ACC112 (cell line): ENCODE measurements around the gene SEPTIN12.
"Not testable (repeated sequence)": the region's sequence is repeated elsewhere in the genome, so short reads cannot be mapped to it uniquely, and the experiment has no call there.

Experiments used
- H2AFZ ChIP-seq: fragments of 200-600 bp; sonication (generic); one replicate; pipeline ENCODE4 v1.6.0; 2017; ENCODE audit warnings: antibody characterized with exemption, low read length; ENCODE audit not compliant: unreplicated experiment
- H3K27ac ChIP-seq: fragments of 200-600 bp; sonication (generic); 2 replicates; pipeline ENCODE4 v1.5.1; 2014; ENCODE audit warnings: low read depth, mild to moderate bottlenecking, antibody characterized with exemption, low read length, moderate library complexity
- H3K27me3 ChIP-seq: fragments of 200-600 bp; sonication (generic); 2 replicates; pipeline ENCODE4 v1.6.1; 2014; ENCODE audit warnings: mild to moderate bottlenecking, antibody characterized with exemption, low read length, moderate library complexity, mixed read lengths; ENCODE audit not compliant: insufficient read depth
- H3K36me3 ChIP-seq: fragments of 200-600 bp; sonication (generic); 2 replicates; pipeline ENCODE4 v1.6.1; 2016; ENCODE audit warnings: mild to moderate bottlenecking, antibody characterized with exemption, low read length, moderate library complexity, mixed read lengths; ENCODE audit not compliant: insufficient read depth
- H3K4me1 ChIP-seq: fragments of 200-600 bp; sonication (generic); one replicate; pipeline ENCODE4 v1.6.1; 2016; ENCODE audit warnings: low read length, mixed read lengths; ENCODE audit not compliant: insufficient read depth, unreplicated experiment, control insufficient read depth
- H3K4me3 ChIP-seq: fragments of 200-600 bp; sonication (generic); 2 replicates; pipeline ENCODE4 v1.5.1; 2014; ENCODE audit warnings: mild to moderate bottlenecking, low read depth, low read length
- H3K79me2 ChIP-seq: fragments of 200-600 bp; sonication (generic); one replicate; pipeline ENCODE4 v1.6.0; 2016; ENCODE audit warnings: low read length; ENCODE audit not compliant: control insufficient read depth, unreplicated experiment, insufficient read depth

SEPTIN12 gene

DNA sequence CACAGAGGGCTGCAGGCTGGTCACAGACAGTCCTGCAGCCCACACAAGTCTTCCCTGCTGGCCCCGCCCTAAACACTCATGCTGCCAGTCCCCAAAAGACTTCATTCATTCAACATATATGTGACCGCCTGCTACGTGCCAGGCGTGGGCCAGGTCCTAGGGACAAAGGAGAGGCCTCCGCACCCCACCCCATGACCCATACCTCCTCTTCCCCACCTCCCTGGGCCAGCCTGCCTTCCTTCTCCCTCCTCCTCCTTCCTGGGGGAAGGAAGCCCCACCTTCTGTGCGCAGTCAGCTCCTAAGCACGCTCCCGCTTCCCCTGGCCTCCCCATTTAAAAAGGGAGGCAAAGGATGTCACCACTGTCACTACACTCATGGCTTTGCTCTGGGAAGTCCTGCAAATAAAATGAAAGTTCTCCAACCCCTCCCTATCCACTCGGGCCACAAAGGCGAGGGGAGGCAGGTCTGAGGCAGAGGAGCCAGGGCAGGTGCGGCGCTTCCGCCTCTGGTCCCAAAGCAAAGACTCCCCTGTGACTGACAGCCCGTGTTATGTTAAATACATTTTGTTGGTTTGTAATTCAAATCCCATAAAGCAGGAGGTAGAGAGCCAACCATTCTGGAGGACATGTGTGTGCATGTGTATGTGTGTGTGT, 44.8 kb downstream of the SEPTIN12 start:
- Histone ChIP-seq H2AFZ (no peak overlapping the region), H3K27ac (no peak overlapping the region), H3K27me3 (no peaks in the 10 kb centered on the region), H3K4me3 (peak overlapping the region; percentile 49; the same call in 1 of the 2 replicates), H3K79me2 (no peaks in the 10 kb centered on the region), H3K4me1 (no peaks in the 10 kb centered on the region), H3K36me3 (no peaks in the 10 kb centered on the region)

- H3K4me3 ChIP-seq, H3K79me2 ChIP-seq, H2AFZ ChIP-seq, H3K36me3 ChIP-seq, H3K27me3 ChIP-seq, H3K27ac ChIP-seq, H3K4me1 ChIP-seq: not testable (repeated sequence)
Measured at GRCh38 chr16:4738370-4738769, 49.8 kb downstream of the SEPTIN12 start.

DNA sequence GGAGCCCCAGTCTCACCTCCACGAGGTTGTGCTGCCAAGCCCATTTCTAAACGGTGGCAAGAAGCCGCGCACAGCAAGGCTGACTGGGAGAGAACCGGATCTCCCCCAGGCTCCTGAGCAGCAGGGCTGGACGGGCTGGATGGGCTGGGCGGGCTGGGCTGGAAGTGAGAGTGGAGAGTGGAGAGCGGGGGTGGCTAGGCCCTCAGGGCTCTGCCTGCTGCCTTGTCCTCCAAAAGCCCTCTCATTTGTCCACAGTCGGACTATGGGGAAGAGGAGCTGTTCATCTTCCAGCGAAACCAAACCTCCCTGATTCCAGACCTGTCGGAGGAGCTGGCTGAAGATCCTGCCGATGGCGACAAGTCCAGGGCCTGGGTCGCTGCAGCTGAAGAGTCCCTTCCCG, 50.6 kb downstream of the SEPTIN12 start:
- Histone ChIP-seq H3K27me3 (no peaks in the 10 kb centered on the region), H3K27ac (no peak overlapping the region), H3K4me1 (no peaks in the 10 kb centered on the region), H3K36me3 (no peaks in the 10 kb centered on the region), H3K79me2 (peaks cover 3% of the 10 kb centered on the region), H2AFZ (no peak overlapping the region), H3K4me3 (no peak overlapping the region)

- Histone ChIP-seq H3K27ac (no peak overlapping the region), H3K4me1 (no peaks in the 10 kb centered on the region), H3K36me3 (no peaks in the 10 kb centered on the region), H2AFZ (no peak overlapping the region), H3K27me3 (no peaks in the 10 kb centered on the region), H3K4me3 (no peak overlapping the region), H3K79me2 (peaks cover 3% of the 10 kb centered on the region)
Measured at GRCh38 chr16:4736546-4736945, 51.6 kb downstream of the SEPTIN12 start.

- H3K4me3 ChIP-seq = peak overlapping the region; percentile 91
- H3K36me3 ChIP-seq = 0 out of 2 replicates have a peak, but pooled peaks cover under 1% of the 10 kb centered on the region
- no peaks in the 10 kb centered on the region for H3K4me1 ChIP-seq
- H2AFZ ChIP-seq = peak overlapping the region; percentile 99
- H3K27me3 ChIP-seq = no peaks in the 10 kb centered on the region
- H3K27ac ChIP-seq = peak overlapping the region; percentile 79
- H3K79me2 ChIP-seq = peaks cover 3% of the 10 kb centered on the region
Measured at GRCh38 chr16:4734730-4735535, 53.2 kb downstream of the SEPTIN12 start.

DNA sequence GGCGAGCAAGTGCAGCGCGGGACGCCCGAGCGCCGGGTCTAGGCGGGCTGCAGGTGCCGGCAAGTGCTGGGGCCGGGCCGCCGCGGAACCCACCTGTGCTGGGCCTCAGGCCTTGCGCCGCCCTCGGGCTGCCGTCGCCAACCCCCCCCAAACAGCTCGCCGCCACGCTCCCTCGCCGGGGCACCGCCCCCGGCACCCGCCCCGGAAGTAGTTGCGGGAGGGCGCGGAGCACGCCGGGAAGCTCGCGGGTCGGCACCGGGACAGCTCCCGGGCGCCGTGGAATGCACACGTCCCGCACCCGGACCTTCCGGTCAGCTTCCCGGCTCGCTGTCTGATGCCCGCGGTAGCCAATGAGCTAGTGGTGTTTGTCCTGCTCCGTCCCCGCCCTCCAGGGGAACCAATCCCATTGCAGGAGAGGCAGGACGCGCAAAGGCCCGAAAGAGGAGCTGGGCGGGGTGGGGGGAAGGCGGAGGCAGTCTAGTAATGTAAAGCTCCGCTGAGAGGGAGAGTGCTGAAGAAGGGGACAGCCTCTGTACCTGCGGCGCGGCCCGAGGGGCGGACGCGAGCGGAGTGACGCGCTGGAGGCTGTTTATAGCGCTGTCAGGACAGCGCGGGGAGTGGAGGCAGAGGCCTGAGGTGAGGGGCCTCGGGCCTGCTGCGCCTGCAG, 53.9 kb downstream of the SEPTIN12 start, which contains the start of the genes ANKS3 and DNAAF8:
Gene ANKS3, minus strand, starts transcription at position 209 of the 667 bp plus-strand sequence. CDS start 4,122 bp downstream, outside the sequence.
Gene DNAAF8, plus strand, starts transcription at position 475 of the 667 bp plus-strand sequence. CDS start 1,978 bp downstream, outside the sequence.
- peak within 1 kb of the TSS; percentile 79 for H3K27ac ChIP-seq

GRCh38 chr16:4733747-4734062, 54.4 kb downstream of the SEPTIN12 start:
- H2AFZ ChIP-seq = peak overlapping the region; percentile 77
- peak overlapping the region; percentile 91 for H3K4me3 ChIP-seq
- H3K27me3 ChIP-seq = no peaks in the 10 kb centered on the region
- 0 out of 2 replicates have a peak overlapping the region, but pooled peaks have one; percentile 9 for H3K27ac ChIP-seq
- H3K79me2 ChIP-seq = peaks cover 3% of the 10 kb centered on the region
- H3K4me1 ChIP-seq = no peaks in the 10 kb centered on the region
- 0 out of 2 replicates have a peak, but pooled peaks cover 3% of the 10 kb centered on the region for H3K36me3 ChIP-seq

More for the DNA sequence above, 53.9 kb downstream of the SEPTIN12 start, which contains the start of the genes ANKS3 and DNAAF8:
- H3K36me3 ChIP-seq = 0 out of 2 replicates have a peak, but pooled peaks cover 3% of the 10 kb centered on the region
- H3K4me3 ChIP-seq = peak within 1 kb of the TSS; percentile 91
- H3K4me1 ChIP-seq = no peaks in the 10 kb centered on the region
- peaks cover 3% of the 10 kb centered on the region for H3K79me2 ChIP-seq
- H2AFZ ChIP-seq = peak within 1 kb of the TSS; percentile 99
- no peaks in the 10 kb centered on the region for H3K27me3 ChIP-seq

DNA sequence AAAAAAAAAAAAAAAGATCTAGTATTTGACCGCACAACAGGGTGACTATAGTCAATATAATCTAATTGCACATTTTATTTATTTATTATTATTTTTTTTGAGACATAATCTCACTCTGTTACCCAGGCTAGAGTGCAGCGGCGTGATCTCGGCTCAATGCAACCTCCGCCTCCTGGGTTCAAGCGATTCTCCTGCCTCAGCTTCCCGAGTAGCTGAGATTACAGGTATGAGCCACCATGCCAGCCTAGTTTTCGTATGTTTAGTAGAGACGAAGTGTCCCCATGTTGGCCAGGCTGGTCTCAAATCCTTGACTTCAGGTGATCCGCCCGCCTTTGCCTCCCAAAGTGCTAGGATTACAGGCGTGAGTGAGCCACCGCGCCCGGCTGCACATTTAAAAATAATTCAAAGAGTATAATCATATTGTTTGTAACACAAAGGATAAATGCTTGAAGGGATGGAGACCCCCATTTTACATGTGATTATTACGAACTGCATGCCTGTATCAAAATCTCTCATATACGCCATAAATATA, 54.9 kb downstream of the SEPTIN12 start:
- peak overlapping the region; percentile 91 for H3K4me3 ChIP-seq
- H3K4me1 ChIP-seq = no peaks in the 10 kb centered on the region
- H3K79me2 ChIP-seq = peaks cover 3% of the 10 kb centered on the region
- peak overlapping the region; percentile 77 for H2AFZ ChIP-seq
- no peaks in the 10 kb centered on the region for H3K27me3 ChIP-seq
- H3K27ac ChIP-seq = no peak overlapping the region
- H3K36me3 ChIP-seq = 0 out of 2 replicates have a peak, but pooled peaks cover 3% of the 10 kb centered on the region

DNA sequence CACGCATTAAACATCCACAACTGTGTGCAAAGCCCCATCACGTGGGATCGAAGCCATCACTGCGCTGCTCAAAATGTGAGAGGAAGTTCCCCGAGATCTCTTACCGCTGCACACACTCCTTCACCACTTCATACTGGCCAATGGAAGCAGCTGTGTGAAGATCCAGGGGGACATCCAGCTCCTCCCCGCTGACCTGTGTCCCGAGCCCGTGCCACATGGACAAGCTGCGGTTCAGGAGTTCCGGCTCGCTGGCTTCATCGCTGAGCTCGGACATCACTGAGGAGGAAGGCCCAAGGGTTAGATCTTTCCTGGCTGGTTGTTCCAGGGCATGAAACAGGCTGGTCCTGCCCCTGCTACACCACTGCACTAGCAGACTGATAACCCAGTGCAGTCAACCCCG, 58.3 kb downstream of the SEPTIN12 start:
- H3K27me3 ChIP-seq = no peaks in the 10 kb centered on the region
- peaks cover 6% of the 10 kb centered on the region; the same call in 1 of the 2 replicates for H3K36me3 ChIP-seq
- no peak overlapping the region for H3K27ac ChIP-seq
- no peak overlapping the region for H2AFZ ChIP-seq
- peaks cover 3% of the 10 kb centered on the region for H3K79me2 ChIP-seq
- H3K4me1 ChIP-seq = no peaks in the 10 kb centered on the region
- no peak overlapping the region for H3K4me3 ChIP-seq

DNA sequence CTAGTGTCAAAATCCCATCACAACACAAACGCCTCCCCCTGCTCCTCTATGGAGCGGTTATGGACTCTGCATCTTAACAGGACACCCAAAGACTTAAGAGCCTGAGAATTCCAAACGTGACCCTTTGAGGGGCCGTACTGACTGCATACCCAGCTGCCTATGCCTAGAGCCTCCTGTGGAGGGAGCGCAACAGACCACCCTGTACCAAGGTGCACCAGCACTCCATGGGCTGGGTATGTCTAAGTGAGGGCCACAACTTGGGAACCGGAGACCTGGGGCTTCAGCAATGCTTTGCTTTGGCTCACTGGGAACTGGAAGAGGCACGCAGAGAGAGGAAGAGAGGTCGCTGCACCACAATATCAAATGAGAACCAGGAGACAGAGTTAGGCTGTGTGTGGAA, 59.5 kb downstream of the SEPTIN12 start:
- H3K36me3 ChIP-seq = peaks cover 6% of the 10 kb centered on the region; the same call in 1 of the 2 replicates
- H3K79me2 ChIP-seq = peaks cover 3% of the 10 kb centered on the region
- H2AFZ ChIP-seq = no peak overlapping the region
- H3K27ac ChIP-seq = no peak overlapping the region
- no peak overlapping the region for H3K4me3 ChIP-seq
- H3K4me1 ChIP-seq = no peaks in the 10 kb centered on the region
- H3K27me3 ChIP-seq = no peaks in the 10 kb centered on the region
